Mesenchymal stem cell (in vitro differentiated cells and primary cell): ENCODE data around the gene CXADR.

Source experiments
- DNase-seq: peaks from one replicate; pipeline ENCODE4 v3.0.0-alpha.2; 2013
- H2AFZ ChIP-seq: one replicate; pipeline ENCODE4 v1.6.1; 2013; ENCODE audit warnings: low read depth, mild to moderate bottlenecking, control low read depth, inconsistent platforms, low read length, moderate library complexity
- H2AK5ac ChIP-seq: 2 replicates; pipeline ENCODE4 v1.6.1; 2013; ENCODE audit warnings: low read length, moderate library complexity, mild to moderate bottlenecking, inconsistent platforms; ENCODE audit not compliant: severe bottlenecking
- H2BK120ac ChIP-seq: one replicate; pipeline ENCODE4 v1.6.1; 2013; ENCODE audit warnings: low read depth, mild to moderate bottlenecking, inconsistent platforms, low read length, moderate library complexity
- H2BK12ac ChIP-seq, 2 experiments: one replicate each; pipeline ENCODE4 v1.6.1; 2013; ENCODE audit warnings: inconsistent platforms in 2 of 2, low read length in 2 of 2, mild to moderate bottlenecking in 2 of 2, moderate library complexity in 2 of 2, control low read depth in 1 of 2
- H2BK15ac ChIP-seq: one replicate; pipeline ENCODE4 v1.6.1; 2013; ENCODE audit warnings: mild to moderate bottlenecking, low read depth, inconsistent platforms; ENCODE audit not compliant: poor library complexity, severe bottlenecking
- H2BK5ac ChIP-seq: 2 replicates; pipeline ENCODE4 v1.6.1; 2013; ENCODE audit warnings: low read depth, mild to moderate bottlenecking, low read length, control low read depth, inconsistent platforms; ENCODE audit not compliant: poor library complexity, severe bottlenecking
- H3K14ac ChIP-seq, 2 experiments: one replicate each; pipeline ENCODE4 v1.6.1; 2013; ENCODE audit warnings: inconsistent platforms in 2 of 2, low read length in 2 of 2, control low read depth in 1 of 2, mild to moderate bottlenecking in 1 of 2, moderate library complexity in 1 of 2
- H3K18ac ChIP-seq, 2 experiments: one replicate each; pipeline ENCODE4 v1.6.1; 2013; ENCODE audit warnings: inconsistent platforms in 2 of 2, low read length in 2 of 2, control low read depth in 1 of 2, low read depth in 1 of 2, mild to moderate bottlenecking in 1 of 2
- H3K23ac ChIP-seq, 2 experiments: one replicate each; pipeline ENCODE4 v1.6.1; 2013; ENCODE audit warnings: inconsistent platforms in 2 of 2, low read length in 2 of 2, mild to moderate bottlenecking in 2 of 2, moderate library complexity in 2 of 2, control low read depth in 1 of 2
- H3K27ac ChIP-seq: 2 replicates; pipeline ENCODE4 v1.5.1; 2013; ENCODE audit warnings: mild to moderate bottlenecking, moderate library complexity, low read length, control low read depth, inconsistent platforms; ENCODE audit not compliant: poor library complexity, severe bottlenecking
- H3K27me3 ChIP-seq, 2 experiments: 2 replicates each; pipeline versions ENCODE4 v1.6.1 to v1.7.0; 2013; ENCODE audit warnings: low read length in 2 of 2, mild to moderate bottlenecking in 2 of 2, moderate library complexity in 2 of 2, control low read depth in 1 of 2, inconsistent platforms in 1 of 2; ENCODE audit not compliant: control insufficient read depth in 1 of 2, insufficient read depth in 1 of 2
- H3K36me3 ChIP-seq, 2 experiments: 2 replicates each; pipeline versions ENCODE4 v1.6.1 to v1.7.0; 2013; ENCODE audit warnings: low read length in 2 of 2, control low read depth in 1 of 2, inconsistent platforms in 1 of 2, low read depth in 1 of 2, mild to moderate bottlenecking in 1 of 2; ENCODE audit not compliant: insufficient read depth in 2 of 2, control insufficient read depth in 1 of 2
- H3K4ac ChIP-seq, 2 experiments: one replicate each; pipeline ENCODE4 v1.6.1; 2013; ENCODE audit warnings: inconsistent platforms in 2 of 2, low read length in 2 of 2, mild to moderate bottlenecking in 2 of 2, moderate library complexity in 2 of 2, control low read depth in 1 of 2, low read depth in 1 of 2
- H3K4me1 ChIP-seq: 2 replicates; pipeline ENCODE4 v1.6.1; 2013; ENCODE audit warnings: low read depth, low read length, control low read depth; ENCODE audit not compliant: control insufficient read depth, insufficient read depth
- H3K4me2 ChIP-seq: 2 replicates; pipeline ENCODE4 v1.6.1; 2013; ENCODE audit warnings: low read length, mild to moderate bottlenecking, inconsistent platforms; ENCODE audit not compliant: poor library complexity, severe bottlenecking
- H3K4me3 ChIP-seq, 2 experiments: 2 replicates each; pipeline versions ENCODE4 v1.5.1 to v1.7.0; 2013; ENCODE audit warnings: low read length in 2 of 2, mild to moderate bottlenecking in 2 of 2, control low read depth in 1 of 2, low read depth in 1 of 2; ENCODE audit not compliant: insufficient read depth in 1 of 2
- H3K79me1 ChIP-seq: replicated peaks from 2 replicates; pipeline ENCODE4 v1.6.1; 2013; ENCODE audit warnings: mild to moderate bottlenecking, control low read depth, low read length, inconsistent platforms; ENCODE audit not compliant: poor library complexity, severe bottlenecking
- H3K9ac ChIP-seq: 2 replicates; pipeline ENCODE4 v1.7.0; 2013; ENCODE audit warnings: mild to moderate bottlenecking, low read length, moderate library complexity
- H3K9me3 ChIP-seq: 2 replicates; pipeline ENCODE4 v1.7.0; 2013; ENCODE audit warnings: mild to moderate bottlenecking, low read length; ENCODE audit not compliant: control insufficient read depth
- H4K8ac ChIP-seq: one replicate; pipeline ENCODE4 v1.6.1; 2013; ENCODE audit warnings: inconsistent platforms, mild to moderate bottlenecking, low read length, moderate library complexity
- H4K91ac ChIP-seq: one replicate; pipeline ENCODE4 v1.6.1; 2013; ENCODE audit warnings: mild to moderate bottlenecking, low read length, inconsistent platforms
- WGBS: methylation state at CpG from one replicate; pipeline ENCODE4 v1.1.7; 2013; ENCODE audit warnings: mixed read lengths; 5-methylcytosine and 5-hydroxymethylcytosine counted together

Gene CXADR

GRCh38 chr21:17616831-17617230 is 104.0 kb downstream of the CXADR start:
- Histone ChIP-seq H3K4me2 (no peak overlapping the region), H2AK5ac (no peak overlapping the region), H4K8ac (no peak overlapping the region), H2AFZ (no peak overlapping the region), H3K27me3 (peaks cover 0 to under 1% of the 10 kb centered on the region in 2 experiments), H4K91ac (no peak overlapping the region), H3K4me1 (peaks cover 6% of the 10 kb centered on the region), H3K9ac (no peak overlapping the region), H2BK120ac (no peak overlapping the region), H2BK15ac (no peak overlapping the region), H3K4ac (no peak overlapping the region), H3K4me3 (no peak overlapping the region), H3K79me1 (no peaks in the 10 kb centered on the region), H3K18ac (no peak overlapping the region), H2BK5ac (no peak overlapping the region), H2BK12ac (no peak overlapping the region), H3K36me3 (no peaks in the 10 kb centered on the region), H3K27ac (no peak overlapping the region), H3K14ac (no peak overlapping the region), H3K9me3 (no peaks in the 10 kb centered on the region), H3K23ac (no peak overlapping the region)
- no peak for DNase-seq
- 95% methylated on average over 1 of the region's 1 CpG for WGBS

DNA sequence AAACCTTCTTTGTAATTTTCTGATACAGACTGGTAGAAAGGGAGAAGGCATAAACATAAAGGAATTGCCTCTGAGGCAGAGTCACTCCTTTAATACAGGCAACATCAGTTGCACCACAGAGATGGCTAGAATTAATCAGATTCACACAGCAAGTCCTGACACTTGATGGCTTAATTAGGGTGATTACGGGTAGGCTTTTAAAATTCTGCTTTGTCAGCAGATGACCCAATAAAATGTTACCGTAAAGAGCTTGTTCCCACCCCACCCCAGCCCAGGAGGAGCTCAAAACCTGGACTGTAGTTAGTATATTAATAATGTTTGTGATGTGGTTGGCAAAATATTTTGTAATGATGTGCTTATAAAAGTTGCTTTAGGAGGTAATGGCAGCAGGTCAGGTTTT is 109.2 kb downstream of the CXADR start:
- H3K9me3 ChIP-seq = no peaks in the 10 kb centered on the region
- no peak overlapping the region for H3K9ac ChIP-seq
- no peaks in the 10 kb centered on the region for H3K36me3 ChIP-seq
- no peak overlapping the region for H2BK12ac ChIP-seq
- H4K91ac ChIP-seq = no peak overlapping the region
- no peak overlapping the region for H3K4ac ChIP-seq
- DNase-seq = no peak
- no peak overlapping the region for H3K23ac ChIP-seq
- H3K14ac ChIP-seq = no peak overlapping the region
- H3K18ac ChIP-seq = no peak overlapping the region
- no peak overlapping the region for H2BK120ac ChIP-seq
- WGBS = 60% methylated on average over 2 of the region's 2 CpGs
- H3K4me1 ChIP-seq = no peaks in the 10 kb centered on the region
- no peak overlapping the region for H3K4me2 ChIP-seq
- no peak overlapping the region for H2AK5ac ChIP-seq
- no peak overlapping the region for H2AFZ ChIP-seq
- peaks cover 0 to 4% of the 10 kb centered on the region in 2 experiments for H3K27me3 ChIP-seq
- no peaks in the 10 kb centered on the region for H3K79me1 ChIP-seq
- H4K8ac ChIP-seq = no peak overlapping the region
- no peak overlapping the region for H3K27ac ChIP-seq
- H2BK5ac ChIP-seq = no peak overlapping the region
- no peak overlapping the region for H2BK15ac ChIP-seq
- no peak overlapping the region for H3K4me3 ChIP-seq

GRCh38 chr21:17631195-17631594 is 118.4 kb downstream of the CXADR start:
- Histone ChIP-seq H2AFZ (no peak overlapping the region), H3K23ac (no peak overlapping the region), H3K4me3 (no peak overlapping the region), H3K9ac (no peak overlapping the region), H2AK5ac (no peak overlapping the region), H3K9me3 (no peaks in the 10 kb centered on the region), H3K4me1 (no peaks in the 10 kb centered on the region), H3K4me2 (no peak overlapping the region), H3K36me3 (no peaks in the 10 kb centered on the region), H3K4ac (no peak overlapping the region), H2BK12ac (no peak overlapping the region), H4K91ac (no peak overlapping the region), H3K27ac (no peak overlapping the region), H2BK15ac (no peak overlapping the region), H3K18ac (no peak overlapping the region), H3K79me1 (no peaks in the 10 kb centered on the region), H2BK120ac (no peak overlapping the region), H4K8ac (no peak overlapping the region), H3K27me3 (no peaks in the 10 kb centered on the region), H2BK5ac (no peak overlapping the region), H3K14ac (no peak overlapping the region)
- no peak for DNase-seq
- WGBS = 70% methylated on average over 3 of the region's 4 CpGs

DNA sequence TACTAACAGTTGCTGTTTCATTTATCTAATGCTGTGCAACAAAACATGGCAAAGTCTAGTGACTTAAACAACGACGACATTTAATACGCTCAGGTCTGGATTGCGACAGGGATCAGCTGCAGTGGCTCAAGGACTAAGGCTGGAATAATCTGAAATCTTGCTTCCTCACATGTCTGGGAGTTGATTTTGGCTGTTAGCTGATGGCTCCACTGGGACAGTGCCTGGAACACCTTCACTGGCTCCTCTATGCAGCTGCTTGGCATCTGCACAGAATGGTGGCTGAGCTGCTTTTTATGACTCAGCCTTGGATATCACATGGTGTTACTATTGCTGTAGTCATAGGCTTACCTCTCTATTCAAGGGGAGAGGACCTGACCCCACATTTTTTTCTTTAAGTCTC is 123.9 kb downstream of the CXADR start:
- WGBS = 88% methylated on average over 4 of the region's 4 CpGs
- no peak overlapping the region for H3K4me2 ChIP-seq
- no peaks in the 10 kb centered on the region for H3K9me3 ChIP-seq

More for the DNA sequence above, 123.9 kb downstream of the CXADR start:
- no peak overlapping the region for H3K14ac ChIP-seq
- H2BK120ac ChIP-seq = no peak overlapping the region
- H3K18ac ChIP-seq = no peak overlapping the region
- H4K8ac ChIP-seq = no peak overlapping the region
- no peak overlapping the region for H2BK15ac ChIP-seq
- DNase-seq = no peak
- H3K4ac ChIP-seq = no peak overlapping the region
- H2BK12ac ChIP-seq = no peak overlapping the region
- no peak overlapping the region for H2AK5ac ChIP-seq
- no peak overlapping the region for H4K91ac ChIP-seq
- H2BK5ac ChIP-seq = no peak overlapping the region
- no peak overlapping the region for H3K23ac ChIP-seq
- no peak overlapping the region for H3K9ac ChIP-seq
- no peak overlapping the region for H3K4me3 ChIP-seq
- no peaks in the 10 kb centered on the region for H3K36me3 ChIP-seq
- H2AFZ ChIP-seq = no peak overlapping the region
- H3K27ac ChIP-seq = no peak overlapping the region
- H3K4me1 ChIP-seq = no peaks in the 10 kb centered on the region
- no peaks in the 10 kb centered on the region for H3K27me3 ChIP-seq
- no peaks in the 10 kb centered on the region for H3K79me1 ChIP-seq
